H9 (cell line): ENCODE measurements around the gene IFT172. TPM values are rescaled to one million over a fixed set of nuclear protein-coding genes. Genes with fewer than 3 reads are reported as not detected.

ENCODE experiments used
- DNase-seq: peaks from one replicate; pipeline ENCODE4 v3.0.0-alpha.2; 2017
- H2AFZ ChIP-seq: one replicate; pipeline ENCODE4 v1.6.1; 2013; ENCODE audit warnings: mild to moderate bottlenecking, low read length, control low read depth, moderate library complexity
- H2AK5ac ChIP-seq: 2 replicates; pipeline ENCODE4 v1.6.1; 2013; ENCODE audit warnings: low read length, control low read depth, mixed read lengths; ENCODE audit not compliant: insufficient read length
- H2BK120ac ChIP-seq: one replicate; pipeline ENCODE4 v1.6.1; 2013; ENCODE audit warnings: low read depth, mild to moderate bottlenecking, low read length, control low read depth, inconsistent platforms; ENCODE audit not compliant: poor library complexity, severe bottlenecking
- H2BK12ac ChIP-seq: 2 replicates; pipeline ENCODE4 v1.6.1; 2013; ENCODE audit warnings: low read length, control low read depth, mixed read lengths, low read depth; ENCODE audit not compliant: insufficient read length
- H2BK15ac ChIP-seq: 2 replicates; pipeline ENCODE4 v1.6.1; 2013; ENCODE audit warnings: low read depth, low read length, control low read depth
- H2BK20ac ChIP-seq: one replicate; pipeline ENCODE4 v1.6.1; 2013; ENCODE audit warnings: low read depth, mild to moderate bottlenecking, low read length, control low read depth, inconsistent platforms; ENCODE audit not compliant: poor library complexity, severe bottlenecking
- H2BK5ac ChIP-seq: 2 replicates; pipeline ENCODE4 v1.6.1; 2013; ENCODE audit warnings: low read length, control low read depth, mixed read lengths; ENCODE audit not compliant: insufficient read length
- H3K14ac ChIP-seq: 2 replicates; pipeline ENCODE4 v1.6.1; 2013; ENCODE audit warnings: low read length, control low read depth; ENCODE audit not compliant: insufficient read depth
- H3K18ac ChIP-seq: 2 replicates; pipeline ENCODE4 v1.6.1; 2013; ENCODE audit warnings: low read depth, mild to moderate bottlenecking, mixed read lengths, low read length, control low read depth; ENCODE audit not compliant: insufficient read length
- H3K23ac ChIP-seq: 2 replicates; pipeline ENCODE4 v1.6.1; 2013; ENCODE audit warnings: low read length, control low read depth, mixed read lengths, low read depth; ENCODE audit not compliant: insufficient read length
- H3K23me2 ChIP-seq: 2 replicates; pipeline ENCODE4 v1.6.1; 2013; ENCODE audit warnings: low read depth, mild to moderate bottlenecking, mixed read lengths, low read length, control low read depth; ENCODE audit not compliant: insufficient read length, poor library complexity, severe bottlenecking
- H3K27ac ChIP-seq: 2 replicates; pipeline ENCODE4 v1.5.1; 2013; ENCODE audit warnings: low read length, control low read depth, mixed read lengths, low read depth; ENCODE audit not compliant: insufficient read length
- H3K27me3 ChIP-seq: 2 replicates; pipeline ENCODE4 v1.6.1; 2013; ENCODE audit warnings: low read length, control low read depth, inconsistent platforms; ENCODE audit not compliant: insufficient read depth
- H3K4ac ChIP-seq: 2 replicates; pipeline ENCODE4 v1.6.1; 2013; ENCODE audit warnings: low read depth, mild to moderate bottlenecking, control low read depth, inconsistent platforms, low read length, moderate library complexity
- H3K4me1 ChIP-seq: 2 replicates; pipeline ENCODE4 v1.6.1; 2013; ENCODE audit warnings: low read length, control low read depth, inconsistent platforms; ENCODE audit not compliant: insufficient read depth
- H3K4me2 ChIP-seq: 2 replicates; pipeline ENCODE4 v1.6.1; 2013; ENCODE audit warnings: low read length, control low read depth, mixed read lengths; ENCODE audit not compliant: insufficient read length, insufficient read depth
- H3K56ac ChIP-seq: 2 replicates; pipeline ENCODE4 v1.6.1; 2013; ENCODE audit warnings: low read depth, mild to moderate bottlenecking, mixed read lengths, low read length, control low read depth; ENCODE audit not compliant: insufficient read length
- H3K79me1 ChIP-seq: 2 replicates; pipeline ENCODE4 v1.6.1; 2013; ENCODE audit warnings: low read depth, mild to moderate bottlenecking, moderate library complexity, low read length, control low read depth, inconsistent platforms; ENCODE audit not compliant: insufficient read depth, poor library complexity, severe bottlenecking
- H3K79me2 ChIP-seq: 2 replicates; pipeline ENCODE4 v1.6.1; 2013; ENCODE audit warnings: low read length, control low read depth, inconsistent platforms; ENCODE audit not compliant: insufficient read depth
- H3K9ac ChIP-seq: 2 replicates; pipeline ENCODE4 v1.6.1; 2013; ENCODE audit warnings: low read length, control low read depth, mixed read lengths; ENCODE audit not compliant: insufficient read length; ENCODE audit errors: extremely low read depth
- H3K9me3 ChIP-seq: one replicate; pipeline ENCODE4 v1.6.1; 2013; ENCODE audit warnings: low read depth, low read length, inconsistent platforms; ENCODE audit not compliant: control insufficient read depth
- H3T11ph ChIP-seq: one replicate; pipeline ENCODE4 v1.6.1; 2013; ENCODE audit warnings: mild to moderate bottlenecking, low read length, control low read depth, inconsistent platforms
- H4K20me1 ChIP-seq: one replicate; pipeline ENCODE4 v1.6.1; 2013; ENCODE audit not compliant: control insufficient read depth, insufficient read length, insufficient read depth
- H4K5ac ChIP-seq: 2 replicates; pipeline ENCODE4 v1.6.1; 2013; ENCODE audit warnings: low read depth, mild to moderate bottlenecking, mixed read lengths, low read length, control low read depth; ENCODE audit not compliant: insufficient read length
- H4K8ac ChIP-seq: replicated peaks from 2 replicates; pipeline ENCODE4 v1.6.1; 2013; ENCODE audit warnings: low read length, control low read depth, mixed read lengths, low read depth; ENCODE audit not compliant: insufficient read length
- H4K91ac ChIP-seq: 2 replicates; pipeline ENCODE4 v1.6.1; 2013; ENCODE audit warnings: low read depth, mild to moderate bottlenecking, moderate library complexity, mixed read lengths, low read length, control low read depth; ENCODE audit not compliant: insufficient read length
- H3K27ac Mint-ChIP-seq, 3 experiments: 2 replicates in 2 of 3; 3 replicates in 1 of 3; pipeline ENCODE4 v1.8.0; 2020 to 2021; ENCODE audit warnings: mixed read lengths in 3 of 3, mild to moderate bottlenecking in 1 of 3, moderate library complexity in 1 of 3
- H3K27me3 Mint-ChIP-seq: 2 replicates; pipeline ENCODE4 v1.8.0; 2021; ENCODE audit warnings: low read depth, mild to moderate bottlenecking, moderate library complexity, mixed read lengths
- H3K36me3 Mint-ChIP-seq, 3 experiments: 2 replicates in 2 of 3; 3 replicates in 1 of 3; pipeline ENCODE4 v1.8.0; 2020 to 2021; ENCODE audit warnings: low read depth in 3 of 3, mixed read lengths in 3 of 3; ENCODE audit not compliant: insufficient read depth in 1 of 3
- H3K4me1 Mint-ChIP-seq, 2 experiments: 2 replicates each; pipeline ENCODE4 v1.8.0; 2020; ENCODE audit warnings: mixed read lengths in 2 of 2
- H3K4me3 Mint-ChIP-seq, 2 experiments: 2 replicates in 1 of 2; 3 replicates in 1 of 2; pipeline ENCODE4 v1.8.0; 2020 to 2021; ENCODE audit warnings: mild to moderate bottlenecking in 2 of 2, mixed read lengths in 2 of 2, moderate library complexity in 1 of 2
- H3K9me3 Mint-ChIP-seq, 2 experiments: 2 replicates in 1 of 2; 3 replicates in 1 of 2; pipeline ENCODE4 v1.8.0; 2020; ENCODE audit warnings: mild to moderate bottlenecking in 2 of 2, mixed read lengths in 2 of 2, moderate library complexity in 1 of 2
- WGBS: extraction: QIAGEN DNeasy Blood & Tissue Kit; methylation state at CpG from one replicate; pipeline ENCODE4 v1.1.7; 2013; ENCODE audit warnings: missing lambda C conversion rate, low lambda C conversion rate, mixed read lengths; ENCODE audit not compliant: insufficient read length; ENCODE audit errors: extremely low coverage; 5-methylcytosine and 5-hydroxymethylcytosine counted together
- total RNA-seq: library from RNA; stranded (reverse); gene quantifications from 2 replicates; pipeline ENCODE4 v1.2.1, GENCODE V29; 2021
- TF ChIP-seq, protein P1 (sequence below): fragments of 200-600 bp; sonication (generic); conservative IDR thresholded peaks from 3 replicates; pipeline ENCODE4 v1.8.0; 2021; ENCODE audit warnings: antibody characterized with exemption, mild to moderate bottlenecking

IFT172 gene
- total RNA-seq, 1 experiment from 2014 or later: 15.5 TPM

DNA sequence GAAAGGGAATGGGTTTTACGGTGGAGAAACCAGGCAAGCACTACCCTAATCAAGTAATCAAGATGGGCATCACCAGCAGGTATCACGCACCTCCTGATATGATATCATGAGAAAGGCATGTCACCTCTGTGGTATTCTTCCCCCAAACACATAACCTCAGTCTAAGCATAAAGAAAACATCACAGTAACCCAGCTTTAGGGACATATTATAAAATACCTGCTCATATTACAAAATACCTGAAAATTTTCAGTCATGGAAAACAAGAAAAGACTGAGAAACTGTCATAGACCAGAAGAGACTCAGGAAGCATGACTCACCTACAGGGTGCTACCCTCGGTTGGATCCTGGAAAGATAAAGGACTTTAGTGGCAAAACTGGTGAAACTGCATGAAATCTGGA is 37.6 kb upstream of the IFT172 start:
- Histone ChIP-seq H3K27me3 (no peaks in the 10 kb centered on the region), H3K18ac (no peak overlapping the region), H3K23me2 (no peaks in the 10 kb centered on the region), H2BK12ac (no peak overlapping the region), H3K4me1 (no peaks in the 10 kb centered on the region), H2BK5ac (no peak overlapping the region), H4K5ac (no peak overlapping the region), H4K91ac (no peak overlapping the region), H4K8ac (no peak overlapping the region), H3K9ac (no peak overlapping the region), H3K79me2 (no peaks in the 10 kb centered on the region), H3K4ac (no peak overlapping the region), H2BK120ac (no peak overlapping the region), H3K4me2 (no peak overlapping the region), H3K79me1 (no peaks in the 10 kb centered on the region), H2AK5ac (no peak overlapping the region), H3K56ac (no peak overlapping the region), H3T11ph (no peak overlapping the region), H2AFZ (no peak overlapping the region), H2BK20ac (no peak overlapping the region), H3K27ac (no peak overlapping the region), H3K14ac (no peak overlapping the region), H3K9me3 (no peaks in the 10 kb centered on the region), H3K23ac (no peak overlapping the region), H4K20me1 (no peaks in the 10 kb centered on the region), H2BK15ac (no peak overlapping the region)
- TF ChIP-seq, protein P1, sequence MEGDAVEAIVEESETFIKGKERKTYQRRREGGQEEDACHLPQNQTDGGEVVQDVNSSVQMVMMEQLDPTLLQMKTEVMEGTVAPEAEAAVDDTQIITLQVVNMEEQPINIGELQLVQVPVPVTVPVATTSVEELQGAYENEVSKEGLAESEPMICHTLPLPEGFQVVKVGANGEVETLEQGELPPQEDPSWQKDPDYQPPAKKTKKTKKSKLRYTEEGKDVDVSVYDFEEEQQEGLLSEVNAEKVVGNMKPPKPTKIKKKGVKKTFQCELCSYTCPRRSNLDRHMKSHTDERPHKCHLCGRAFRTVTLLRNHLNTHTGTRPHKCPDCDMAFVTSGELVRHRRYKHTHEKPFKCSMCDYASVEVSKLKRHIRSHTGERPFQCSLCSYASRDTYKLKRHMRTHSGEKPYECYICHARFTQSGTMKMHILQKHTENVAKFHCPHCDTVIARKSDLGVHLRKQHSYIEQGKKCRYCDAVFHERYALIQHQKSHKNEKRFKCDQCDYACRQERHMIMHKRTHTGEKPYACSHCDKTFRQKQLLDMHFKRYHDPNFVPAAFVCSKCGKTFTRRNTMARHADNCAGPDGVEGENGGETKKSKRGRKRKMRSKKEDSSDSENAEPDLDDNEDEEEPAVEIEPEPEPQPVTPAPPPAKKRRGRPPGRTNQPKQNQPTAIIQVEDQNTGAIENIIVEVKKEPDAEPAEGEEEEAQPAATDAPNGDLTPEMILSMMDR: no peak
- no peak overlapping the region for H3K4me3 Mint-ChIP-seq
- H3K27me3 Mint-ChIP-seq: peaks cover 9% of the 10 kb centered on the region
- WGBS: no CpG with 5 or more reads among the region's 3 CpGs
- no peaks in the 10 kb centered on the region for H3K36me3 Mint-ChIP-seq
- no peaks in the 10 kb centered on the region; a peak in 2 of 5 replicates for H3K9me3 Mint-ChIP-seq
- peaks cover 0 to 3% of the 10 kb centered on the region in 2 experiments; a peak in 2 of 4 replicates for H3K4me1 Mint-ChIP-seq
- H3K27ac Mint-ChIP-seq: no peak overlapping the region
- no peak for DNase-seq
